ENCODE measurements around the gene SPG7.
"Not testable (repeated sequence)": the region's sequence is repeated elsewhere in the genome, so short reads cannot be mapped to it uniquely, and the experiment has no call there.

The SPG7 gene

GRCh38 chr16:89586853-89587252, 78.7 kb downstream of the SPG7 start:
- Histone ChIP-seq H3K9ac (ENCODE audit: low read length) (no peak overlapping the region), H3K27me3 (ENCODE audit: control insufficient read depth, insufficient read depth, low read length) (no peaks in the 10 kb centered on the region), H3K4me1 (ENCODE audit: control insufficient read depth, insufficient read depth, low read length) (no peaks in the 10 kb centered on the region), H3K36me3 (ENCODE audit: control insufficient read depth, insufficient read depth, low read length) (no peaks in the 10 kb centered on the region), H3K4me3 (ENCODE audit: low read length) (no peak overlapping the region), H3K27ac (ENCODE audit: low read depth, low read length) (no peak overlapping the region)

- not testable (repeated sequence) for H3K4me1 ChIP-seq (ENCODE audit: control insufficient read depth, insufficient read depth, low read length); H3K36me3 ChIP-seq (ENCODE audit: control insufficient read depth, insufficient read depth, low read length); H3K4me3 ChIP-seq (ENCODE audit: low read length); H3K27me3 ChIP-seq (ENCODE audit: control insufficient read depth, insufficient read depth, low read length); H3K9ac ChIP-seq (ENCODE audit: low read length); H3K27ac ChIP-seq (ENCODE audit: low read depth, low read length)
These were observed 79.5 kb downstream of the SPG7 start for GRCh38 chr16:89587676-89588075.

- Histone ChIP-seq H3K27me3 (ENCODE audit: control insufficient read depth, insufficient read depth, low read length) (no peaks in the 10 kb centered on the region), H3K4me1 (ENCODE audit: control insufficient read depth, insufficient read depth, low read length) (no peaks in the 10 kb centered on the region), H3K27ac (ENCODE audit: low read depth, low read length) (no peak overlapping the region), H3K9ac (ENCODE audit: low read length) (no peak overlapping the region), H3K4me3 (ENCODE audit: low read length) (no peak overlapping the region), H3K36me3 (ENCODE audit: control insufficient read depth, insufficient read depth, low read length) (no peaks in the 10 kb centered on the region)
These were observed 80.4 kb downstream of the SPG7 start for GRCh38 chr16:89588413-89589109.

GRCh38 chr16:89589241-89589926, 81.2 kb downstream of the SPG7 start:
- Histone ChIP-seq H3K27ac (ENCODE audit: low read depth, low read length) (no peak overlapping the region), H3K27me3 (ENCODE audit: control insufficient read depth, insufficient read depth, low read length) (no peaks in the 10 kb centered on the region), H3K36me3 (ENCODE audit: control insufficient read depth, insufficient read depth, low read length) (no peaks in the 10 kb centered on the region), H3K4me1 (ENCODE audit: control insufficient read depth, insufficient read depth, low read length) (no peaks in the 10 kb centered on the region), H3K9ac (ENCODE audit: low read length) (no peak overlapping the region), H3K4me3 (ENCODE audit: low read length) (no peak overlapping the region)

GRCh38 chr16:89593841-89594240, 85.6 kb downstream of the SPG7 start:
- no peak overlapping the region for H3K4me3 ChIP-seq (ENCODE audit: low read length)
- H3K27me3 ChIP-seq (ENCODE audit: control insufficient read depth, insufficient read depth, low read length): no peaks in the 10 kb centered on the region
- no peaks in the 10 kb centered on the region for H3K4me1 ChIP-seq (ENCODE audit: control insufficient read depth, insufficient read depth, low read length)
- H3K27ac ChIP-seq (ENCODE audit: low read depth, low read length): no peak overlapping the region
- H3K9ac ChIP-seq (ENCODE audit: low read length): no peak overlapping the region
- H3K36me3 ChIP-seq (ENCODE audit: control insufficient read depth, insufficient read depth, low read length): no peaks in the 10 kb centered on the region

GRCh38 chr16:89595330-89596060, 87.3 kb downstream of the SPG7 start:
- H3K27me3 ChIP-seq (ENCODE audit: control insufficient read depth, insufficient read depth, low read length): no peaks in the 10 kb centered on the region
- H3K27ac ChIP-seq (ENCODE audit: low read depth, low read length): no peak overlapping the region
- no peaks in the 10 kb centered on the region for H3K4me1 ChIP-seq (ENCODE audit: control insufficient read depth, insufficient read depth, low read length)
- no peaks in the 10 kb centered on the region for H3K36me3 ChIP-seq (ENCODE audit: control insufficient read depth, insufficient read depth, low read length)
- H3K4me3 ChIP-seq (ENCODE audit: low read length): no peak overlapping the region
- H3K9ac ChIP-seq (ENCODE audit: low read length): no peak overlapping the region

GRCh38 chr16:89596061-89596689, 88.0 kb downstream of the SPG7 start:
- Histone ChIP-seq H3K27me3 (ENCODE audit: control insufficient read depth, insufficient read depth, low read length) (no peaks in the 10 kb centered on the region), H3K4me3 (ENCODE audit: low read length) (no peak overlapping the region), H3K4me1 (ENCODE audit: control insufficient read depth, insufficient read depth, low read length) (no peaks in the 10 kb centered on the region), H3K9ac (ENCODE audit: low read length) (no peak overlapping the region), H3K36me3 (ENCODE audit: control insufficient read depth, insufficient read depth, low read length) (no peaks in the 10 kb centered on the region), H3K27ac (ENCODE audit: low read depth, low read length) (no peak overlapping the region)

GRCh38 chr16:89596957-89597649, 88.9 kb downstream of the SPG7 start:
- Histone ChIP-seq H3K9ac (ENCODE audit: low read length) (no peak overlapping the region), H3K27ac (ENCODE audit: low read depth, low read length) (no peak overlapping the region), H3K4me3 (ENCODE audit: low read length) (no peak overlapping the region), H3K27me3 (ENCODE audit: control insufficient read depth, insufficient read depth, low read length) (no peaks in the 10 kb centered on the region), H3K36me3 (ENCODE audit: control insufficient read depth, insufficient read depth, low read length) (no peaks in the 10 kb centered on the region), H3K4me1 (ENCODE audit: control insufficient read depth, insufficient read depth, low read length) (no peaks in the 10 kb centered on the region)

GRCh38 chr16:89598199-89598598, 90.0 kb downstream of the SPG7 start:
- H3K27me3 ChIP-seq (ENCODE audit: control insufficient read depth, insufficient read depth, low read length): peaks cover 5% of the 10 kb centered on the region
- H3K36me3 ChIP-seq (ENCODE audit: control insufficient read depth, insufficient read depth, low read length): no peaks in the 10 kb centered on the region
- no peak overlapping the region for H3K9ac ChIP-seq (ENCODE audit: low read length)
- no peak overlapping the region for H3K4me3 ChIP-seq (ENCODE audit: low read length)
- no peaks in the 10 kb centered on the region for H3K4me1 ChIP-seq (ENCODE audit: control insufficient read depth, insufficient read depth, low read length)
- no peak overlapping the region for H3K27ac ChIP-seq (ENCODE audit: low read depth, low read length)

GRCh38 chr16:89599451-89599858, 91.3 kb downstream of the SPG7 start:
- H3K4me1 ChIP-seq (ENCODE audit: control insufficient read depth, insufficient read depth, low read length): no peaks in the 10 kb centered on the region
- H3K4me3 ChIP-seq (ENCODE audit: low read length): no peak overlapping the region
- H3K27ac ChIP-seq (ENCODE audit: low read depth, low read length): no peak overlapping the region
- H3K36me3 ChIP-seq (ENCODE audit: control insufficient read depth, insufficient read depth, low read length): no peaks in the 10 kb centered on the region
- H3K27me3 ChIP-seq (ENCODE audit: control insufficient read depth, insufficient read depth, low read length): peaks cover 5% of the 10 kb centered on the region
- H3K9ac ChIP-seq (ENCODE audit: low read length): no peak overlapping the region

- no peaks in the 10 kb centered on the region for H3K4me1 ChIP-seq (ENCODE audit: control insufficient read depth, insufficient read depth, low read length)
- no peak overlapping the region for H3K9ac ChIP-seq (ENCODE audit: low read length)
- no peak overlapping the region for H3K27ac ChIP-seq (ENCODE audit: low read depth, low read length)
- H3K27me3 ChIP-seq (ENCODE audit: control insufficient read depth, insufficient read depth, low read length): peaks cover 5% of the 10 kb centered on the region
- H3K36me3 ChIP-seq (ENCODE audit: control insufficient read depth, insufficient read depth, low read length): no peaks in the 10 kb centered on the region
- no peak overlapping the region for H3K4me3 ChIP-seq (ENCODE audit: low read length)
These were observed 91.7 kb downstream of the SPG7 start for GRCh38 chr16:89599902-89600301.

- no peak overlapping the region for H3K27ac ChIP-seq (ENCODE audit: low read depth, low read length)
- H3K27me3 ChIP-seq (ENCODE audit: control insufficient read depth, insufficient read depth, low read length): peaks cover 5% of the 10 kb centered on the region
- no peak overlapping the region for H3K9ac ChIP-seq (ENCODE audit: low read length)
- H3K4me1 ChIP-seq (ENCODE audit: control insufficient read depth, insufficient read depth, low read length): no peaks in the 10 kb centered on the region
- no peak overlapping the region for H3K4me3 ChIP-seq (ENCODE audit: low read length)
- no peaks in the 10 kb centered on the region for H3K36me3 ChIP-seq (ENCODE audit: control insufficient read depth, insufficient read depth, low read length)
These were observed 92.2 kb downstream of the SPG7 start for GRCh38 chr16:89600427-89600826.
